K562 (cell line): ENCODE measurements around the gene MAP3K2. TPM values are rescaled to one million over a fixed set of nuclear protein-coding genes. Genes with fewer than 3 reads are reported as not detected.

Source experiments
- COPS2 ChIP-seq: fragments of 450-650 bp; conservative IDR thresholded peaks from 2 replicates; pipeline ENCODE4 v1.6.1; 2016; ENCODE audit warnings: mild to moderate bottlenecking, moderate library complexity
- DEAF1 ChIP-seq: fragments of 450-650 bp; formaldehyde crosslinking; IDR thresholded peaks from 2 replicates; pipeline ENCODE4 v1.4.0; 2020; ENCODE audit warnings: mild to moderate bottlenecking, moderate library complexity
- E2F3 ChIP-seq: fragments of 250-450 bp; sonication (Bioruptor Pico); IDR thresholded peaks from 2 replicates; pipeline ENCODE4 v1.4.0; 2020; ENCODE audit warnings: mild to moderate bottlenecking
- E2F6 ChIP-seq, 2 experiments: IDR thresholded peaks; 2 replicates each; pipeline ENCODE4 v1.6.1; 2011; ENCODE audit warnings: borderline replicate concordance in 1 of 2, control low read depth in 1 of 2, low read depth in 1 of 2, low read length in 1 of 2, mild to moderate bottlenecking in 1 of 2, mixed read lengths in 1 of 2, moderate library complexity in 1 of 2; ENCODE audit not compliant: insufficient read depth in 1 of 2, insufficient read length in 1 of 2, poor library complexity in 1 of 2, severe bottlenecking in 1 of 2; ENCODE audit errors: extremely low read depth in 1 of 2
- KAT8 ChIP-seq: fragments of 450-650 bp; IDR thresholded peaks from 2 replicates; pipeline ENCODE4 v1.6.1; 2016; ENCODE audit warnings: low read depth, mild to moderate bottlenecking
- NKRF ChIP-seq: fragments of 450-650 bp; IDR thresholded peaks from 2 replicates; pipeline ENCODE4 v1.6.1; 2016; ENCODE audit warnings: borderline replicate concordance
- PCBP2 ChIP-seq: fragments of 200-400 bp; formaldehyde crosslinking; IDR thresholded peaks from 2 replicates; pipeline ENCODE4 v1.6.1; 2018; ENCODE audit warnings: low read length, low read depth, mild to moderate bottlenecking, moderate library complexity; ENCODE audit not compliant: poor library complexity, severe bottlenecking
- RBFOX2 ChIP-seq: fragments of 200-400 bp; formaldehyde crosslinking; IDR thresholded peaks from 2 replicates; pipeline ENCODE4 v1.6.1; 2017; ENCODE audit warnings: low read depth, mild to moderate bottlenecking, low read length, moderate library complexity
- ZFP91 ChIP-seq: sonication (generic); formaldehyde crosslinking; IDR thresholded peaks from 2 replicates; pipeline ENCODE4 v1.8.0; 2022; ENCODE audit warnings: mild to moderate bottlenecking, missing genetic modification reagents
- ZNF133 ChIP-seq: fragments of 250-450 bp; sonication (Bioruptor Pico); IDR thresholded peaks from 2 replicates; pipeline ENCODE4 v1.4.0; 2020; ENCODE audit warnings: mild to moderate bottlenecking
- ZNF507 ChIP-seq: conservative IDR thresholded peaks from 2 replicates; pipeline ENCODE4 v1.6.1; 2017; ENCODE audit warnings: missing genetic modification characterization, missing compliant biosample characterization
- polyA plus RNA-seq, 8 experiments: library from polyadenylated mRNA; depleted of rRNA in 4 of 8; stranded (reverse) in 5 of 8; unstranded in 3 of 8; fragments of >200 nt; fragmentation: Nextera tagmentation in 2 of 8; fragmentation: Illumina TruSeq in 1 of 8; extraction: Ambion mirVana in 2 of 8; extraction: Trizol in 1 of 8; gene quantifications; 2 replicates each; pipeline versions ENCODE4 v1.2.1 to v1.2.3, GENCODE V29; 2011 to 2014; ENCODE audit warnings: inconsistent platforms in 1 of 8, missing spikeins in 1 of 8
- total RNA-seq, 7 experiments: library from RNA; depleted of rRNA in 6 of 7; stranded (reverse); fragments of >200 nt in 6 of 7; fragmentation: Illumina TruSeq in 2 of 7; extraction: Trizol in 2 of 7; gene quantifications; 2 replicates each; pipeline versions ENCODE4 v1.2.1 to v1.2.3, GENCODE V29; 2011 to 2021; ENCODE audit warnings: low replicate concordance in 1 of 7
- TF ChIP-seq, protein P1 (sequence below): IDR thresholded peaks from 2 replicates; pipeline ENCODE4 v1.6.1; 2011; ENCODE audit warnings: borderline replicate concordance, low read depth, mild to moderate bottlenecking, moderate library complexity, low read length; ENCODE audit not compliant: insufficient read depth, poor library complexity, severe bottlenecking

The MAP3K2 gene
- total and polyA plus RNA-seq, 9 of the 15 experiments (the other 6 are each of a cell fraction or from before 2014, with no cell fraction given) = 1.2 to 14.2 (median 5.7) TPM

DNA sequence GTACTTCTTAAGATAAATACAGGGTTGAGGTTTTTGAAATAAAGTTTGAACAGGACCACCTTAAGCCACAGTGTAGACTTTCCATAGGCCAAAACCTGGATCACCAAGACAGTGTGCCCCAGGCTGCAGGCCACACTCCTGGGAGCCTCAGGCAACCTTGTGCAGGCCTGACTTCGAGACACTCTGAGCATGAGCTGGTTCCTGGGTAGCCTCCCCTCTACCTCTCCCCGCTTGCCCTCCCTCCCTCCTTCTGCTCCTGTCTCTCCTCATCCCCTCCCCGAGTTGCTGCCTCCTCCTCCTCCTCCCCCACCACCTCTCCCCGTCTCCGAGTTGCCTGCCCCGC is 19.9 kb upstream of the MAP3K2 start (continued):
- peak; percentile 79 to 94 for TF ChIP-seq E2F6 (IDR thresholded peaks at IDR 0.05; ENCODE audit: borderline replicate concordance in 1 of 2, extremely low read depth in 1 of 2, insufficient read depth in 1 of 2, insufficient read length in 1 of 2, low read depth in 1 of 2, low read length in 1 of 2, poor library complexity in 1 of 2, severe bottlenecking in 1 of 2)
- TF ChIP-seq ZFP91 = no peak
- no peak for TF ChIP-seq DEAF1 (CRISPR knock-in tag)
- no peak for TF ChIP-seq RBFOX2
- TF ChIP-seq COPS2 = no peak
- no peak for TF ChIP-seq PCBP2
- TF ChIP-seq, protein P1, sequence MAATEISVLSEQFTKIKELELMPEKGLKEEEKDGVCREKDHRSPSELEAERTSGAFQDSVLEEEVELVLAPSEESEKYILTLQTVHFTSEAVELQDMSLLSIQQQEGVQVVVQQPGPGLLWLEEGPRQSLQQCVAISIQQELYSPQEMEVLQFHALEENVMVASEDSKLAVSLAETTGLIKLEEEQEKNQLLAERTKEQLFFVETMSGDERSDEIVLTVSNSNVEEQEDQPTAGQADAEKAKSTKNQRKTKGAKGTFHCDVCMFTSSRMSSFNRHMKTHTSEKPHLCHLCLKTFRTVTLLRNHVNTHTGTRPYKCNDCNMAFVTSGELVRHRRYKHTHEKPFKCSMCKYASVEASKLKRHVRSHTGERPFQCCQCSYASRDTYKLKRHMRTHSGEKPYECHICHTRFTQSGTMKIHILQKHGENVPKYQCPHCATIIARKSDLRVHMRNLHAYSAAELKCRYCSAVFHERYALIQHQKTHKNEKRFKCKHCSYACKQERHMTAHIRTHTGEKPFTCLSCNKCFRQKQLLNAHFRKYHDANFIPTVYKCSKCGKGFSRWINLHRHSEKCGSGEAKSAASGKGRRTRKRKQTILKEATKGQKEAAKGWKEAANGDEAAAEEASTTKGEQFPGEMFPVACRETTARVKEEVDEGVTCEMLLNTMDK = no peak
- no peak for TF ChIP-seq ZNF507 (tag)
- no peak for TF ChIP-seq NKRF
- TF ChIP-seq ZNF133 (CRISPR knock-in tag) = no peak
- no peak for TF ChIP-seq E2F3
- TF ChIP-seq KAT8 = no peak
